ENCODE data around the gene MED31. TPM values are rescaled to one million over a fixed set of nuclear protein-coding genes. Genes with fewer than 3 reads are reported as not detected.

The MED31 gene
- total RNA-seq, 1 donor from 2014 or later, result 17.4 TPM

- H3K4me3 ChIP-seq, result no peak overlapping the region
- intact Hi-C loops (cut with DNase I), result no loop called here
- H3K27ac ChIP-seq, result no peak overlapping the region
- no peak for TF ChIP-seq CTCF (IDR thresholded peaks at IDR 0.05)
- H3K27me3 ChIP-seq (ENCODE audit: low read depth), result peaks cover 28% of the 10 kb centered on the region
- no peaks in the 10 kb centered on the region for H3K9me3 ChIP-seq
- ATAC-seq (no peak), DNase-seq (no peak)
- no peaks in the 10 kb centered on the region for H3K36me3 ChIP-seq
- H3K4me1 ChIP-seq, result no peaks in the 10 kb centered on the region
These were observed 25.9 kb upstream of the MED31 start for GRCh38 chr17:6677158-6677831.

- Histone ChIP-seq H3K36me3 (no peaks in the 10 kb centered on the region), H3K27me3 (ENCODE audit: low read depth) (peaks cover 28% of the 10 kb centered on the region), H3K4me3 (no peak overlapping the region), H3K27ac (no peak overlapping the region), H3K9me3 (no peaks in the 10 kb centered on the region), H3K4me1 (no peaks in the 10 kb centered on the region)
- DNase-seq, result no peak
- intact Hi-C loops (cut with DNase I), result no loop called here
- no peak for ATAC-seq
- no peak for TF ChIP-seq CTCF (IDR thresholded peaks at IDR 0.05)
These were observed 25.4 kb upstream of the MED31 start for GRCh38 chr17:6676802-6677157.

- no peak overlapping the region for H3K4me3 ChIP-seq
- H3K36me3 ChIP-seq, result no peaks in the 10 kb centered on the region
- intact Hi-C loops (cut with DNase I), result no loop called here
- H3K27ac ChIP-seq, result no peak overlapping the region
- H3K9me3 ChIP-seq, result no peaks in the 10 kb centered on the region
- no peak for DNase-seq
- H3K27me3 ChIP-seq (ENCODE audit: low read depth), result peaks cover 28% of the 10 kb centered on the region
- no peaks in the 10 kb centered on the region for H3K4me1 ChIP-seq
- ATAC-seq, result peak in 1 of 2 donors; percentile 35
- no peak for TF ChIP-seq CTCF (IDR thresholded peaks at IDR 0.05)
These were observed 23.9 kb upstream of the MED31 start for GRCh38 chr17:6675201-6675825.

- Histone ChIP-seq H3K36me3 (no peaks in the 10 kb centered on the region), H3K9me3 (no peaks in the 10 kb centered on the region), H3K4me1 (no peaks in the 10 kb centered on the region), H3K27ac (no peak overlapping the region), H3K27me3 (ENCODE audit: low read depth) (peaks cover 25% of the 10 kb centered on the region), H3K4me3 (no peak overlapping the region)
- TF ChIP-seq CTCF (IDR thresholded peaks at IDR 0.05), result no peak
- DNase-seq (no peak), ATAC-seq (no peak)
- intact Hi-C loops (cut with DNase I), result no loop called here
These were observed 23.2 kb upstream of the MED31 start for GRCh38 chr17:6674586-6674985.

GRCh38 chr17:6671431-6671830 lies 20.0 kb upstream of the MED31 start:
- no peak overlapping the region for H3K4me3 ChIP-seq
- no peak for TF ChIP-seq CTCF (IDR thresholded peaks at IDR 0.05)
- ATAC-seq (no peak), DNase-seq (no peak)
- H3K4me1 ChIP-seq, result no peaks in the 10 kb centered on the region
- H3K36me3 ChIP-seq, result no peaks in the 10 kb centered on the region
- H3K27ac ChIP-seq, result no peak overlapping the region
- peaks cover 8% of the 10 kb centered on the region for H3K27me3 ChIP-seq (ENCODE audit: low read depth)
- intact Hi-C loops (cut with DNase I), result no loop called here
- H3K9me3 ChIP-seq, result no peaks in the 10 kb centered on the region
